ENCODE measurements around the gene RNF168. TPM values are rescaled to one million over a fixed set of nuclear protein-coding genes. Genes with fewer than 3 reads are reported as not detected.

The RNF168 gene
- total RNA-seq, 4 donors from 2014 or later = 22.2 to 40.6 (median 32.6) TPM

- no peaks in the 10 kb centered on the region for H3K9me3 ChIP-seq
- no peak for TF ChIP-seq EP300 (IDR thresholded peaks at IDR 0.05)
- no peak for TF ChIP-seq POLR2A (IDR thresholded peaks at IDR 0.05)
- TF ChIP-seq POLR2AphosphoS5 (IDR thresholded peaks at IDR 0.05) = no peak
- TF ChIP-seq CTCF (IDR thresholded peaks at IDR 0.05) = no peak
- no peaks in the 10 kb centered on the region for H3K36me3 ChIP-seq
- WGBS = 95% methylated on average over 6 of the region's 6 CpGs
- no peak for DNase-seq (ENCODE audit: low spot score in 2 of 2)
- peaks cover 11% of the 10 kb centered on the region for H3K4me1 ChIP-seq
- no peak overlapping the region for H3K4me3 ChIP-seq
- no peaks in the 10 kb centered on the region for H3K27me3 ChIP-seq
- H3K27ac ChIP-seq = no peak overlapping the region
Measured at GRCh38 chr3:196419386-196419785, 84.2 kb downstream of the RNF168 start.

Other genes starting within 250 kb of the RNF168 start
- gene PCYT1A, start 216.0 kb downstream of the RNF168 start, total RNA-seq = 100 to 1,000 TPM in 3 of 4 donors, 10 to 100 TPM in 1; 98.2 to 189 (median 141) TPM
- gene DYNLT2B, start 185.5 kb downstream of the RNF168 start, total RNA-seq = 10 to 100 TPM in 2 of 4 donors, 1 to 10 TPM in 2; 5.3 to 13.1 (median 10.6) TPM
- under 1 TPM in 2 of 4 donors, not detected in 2; 0.68 to 0.89 TPM for gene TM4SF19, start 165.4 kb downstream of the RNF168 start, total RNA-seq
- 10 to 100 TPM; 21.7 to 48.6 (median 33.8) TPM for gene UBXN7, start 71.3 kb downstream of the RNF168 start, total RNA-seq
- gene SMCO1, start 11.6 kb upstream of the RNF168 start, total RNA-seq = not detected
- 1 to 10 TPM; 3.1 to 9.7 (median 7.7) TPM for gene WDR53, start 64.8 kb upstream of the RNF168 start, total RNA-seq
- gene FBXO45, start 64.9 kb upstream of the RNF168 start, total RNA-seq = 10 to 100 TPM in 3 of 4 donors, 1 to 10 TPM in 1; 7.5 to 25.7 (median 17.3) TPM
- gene NRROS, start 135.9 kb upstream of the RNF168 start, total RNA-seq = 1 to 10 TPM in 3 of 4 donors, under 1 TPM in 1; 0.95 to 4.5 (median 1.5) TPM
- gene CEP19, start 208.5 kb upstream of the RNF168 start, total RNA-seq = under 1 TPM; 0.26 to 0.68 (median 0.49) TPM
- gene PIGX, start 208.6 kb upstream of the RNF168 start, total RNA-seq = 10 to 100 TPM; 16.3 to 30.7 (median 24.4) TPM
- gene PAK2, start 236.1 kb upstream of the RNF168 start, total RNA-seq = 10 to 100 TPM; 29.6 to 42.8 (median 33.5) TPM